Dermis microvascular lymphatic vessel endothelial cell (primary cell): ENCODE measurements around the gene NLK. TPM values are rescaled to one million over a fixed set of nuclear protein-coding genes. Genes with fewer than 3 reads are reported as not detected.
A peak's percentile ranks its signal among the peaks of the same experiment; 100 is the strongest.
"Not testable (repeated sequence)": the region's sequence is repeated elsewhere in the genome, so short reads cannot be mapped to it uniquely, and the experiment has no call there.

Source experiments
- DNase-seq, 2 donors: peaks; one replicate each; pipeline versions ENCODE4 v3.0.0 to v3.0.0-alpha.2; 2010; ENCODE audit warnings: low read depth in 2 of 2
- total RNA-seq: library from RNA; depleted of rRNA; stranded (reverse); fragments of >200 nt; gene quantifications from 2 replicates; pipeline ENCODE4 v1.2.1, GENCODE V29; 2014

The NLK gene
- 28.9 and 35.1 TPM in 2 replicates for total RNA-seq

DNA sequence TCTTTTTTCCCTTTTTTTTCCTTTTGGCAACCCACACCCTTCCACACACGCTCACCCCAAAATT lies at the start of gene NLK:
TSS of gene NLK (plus strand) at position 21 of the 64 bp plus-strand sequence. CDS start 197 bp downstream, outside the sequence.
- no peak for DNase-seq

DNA sequence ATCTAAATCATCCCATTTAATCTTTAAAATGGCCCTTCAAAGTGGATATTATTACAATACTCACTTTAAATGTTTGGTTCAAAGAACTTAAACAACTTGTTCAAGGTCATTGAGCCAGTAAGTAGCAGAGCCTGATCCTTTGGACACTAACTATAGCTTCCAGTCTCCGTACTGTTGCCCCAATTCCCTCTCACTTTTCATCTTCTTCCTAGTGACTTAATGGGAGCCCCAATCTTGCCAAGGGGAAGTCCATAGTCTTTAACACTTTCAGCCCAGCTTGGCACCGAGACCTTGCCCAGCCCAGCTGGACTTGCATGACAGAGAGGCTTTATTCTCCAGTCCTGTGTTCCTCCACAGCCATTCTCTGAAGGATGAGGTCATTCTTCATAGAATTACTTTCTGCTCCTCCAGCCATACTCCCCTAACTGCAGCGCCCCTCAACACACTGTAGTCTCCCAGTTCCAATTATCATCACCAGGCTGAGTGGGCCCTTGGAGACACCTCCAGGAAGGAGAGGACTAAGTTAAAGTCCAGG lies 49.2 kb upstream of the NLK start:
- DNase-seq: no peak

DNA sequence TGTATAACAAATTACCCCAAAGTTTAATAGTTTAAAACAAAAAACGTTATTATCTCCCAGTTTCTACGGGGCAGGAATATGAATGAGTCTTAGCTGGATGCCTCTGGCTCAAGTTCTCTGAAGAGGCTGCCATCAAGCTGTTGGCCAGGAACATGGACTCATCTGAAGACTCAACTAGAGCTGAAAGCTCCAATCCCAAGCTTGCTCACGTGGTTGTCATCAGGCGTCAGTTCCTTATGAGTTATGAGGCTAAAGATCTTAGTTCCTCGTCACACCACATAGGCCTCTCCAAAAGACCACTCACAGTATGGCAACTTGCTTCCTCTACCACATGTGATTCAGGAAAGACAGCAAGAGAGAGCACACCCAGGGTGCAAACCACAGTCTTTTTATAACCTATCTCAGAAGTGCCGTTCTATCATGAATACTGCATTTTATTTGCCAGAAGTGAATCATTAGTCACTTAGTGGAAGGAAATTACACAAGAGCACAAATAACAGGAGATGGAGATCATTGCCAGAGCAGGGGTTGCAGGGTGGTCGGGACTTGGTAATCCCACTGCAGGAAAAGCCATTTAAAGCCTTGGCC lies 48.7 kb upstream of the NLK start:
- no peak for DNase-seq

DNA sequence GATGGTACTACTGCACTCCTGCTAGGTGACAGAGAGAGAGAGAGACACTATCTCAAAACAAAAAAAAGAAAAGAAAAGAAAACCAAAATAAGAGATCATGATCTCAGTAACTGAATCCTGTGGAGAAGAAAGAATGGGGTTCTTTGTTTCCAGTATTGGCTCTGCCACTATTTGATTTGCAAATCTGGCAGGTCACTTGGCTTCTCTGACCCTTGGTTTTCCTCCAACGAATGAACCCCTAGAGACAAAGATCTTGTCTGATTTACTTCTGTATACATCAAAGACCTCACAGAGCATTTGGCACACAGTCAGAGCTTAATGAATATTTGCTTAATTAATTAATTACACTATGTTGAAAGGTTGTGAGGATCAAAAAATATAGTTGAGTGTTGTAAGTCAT lies 47.9 kb upstream of the NLK start:
- DNase-seq: no peak

DNA sequence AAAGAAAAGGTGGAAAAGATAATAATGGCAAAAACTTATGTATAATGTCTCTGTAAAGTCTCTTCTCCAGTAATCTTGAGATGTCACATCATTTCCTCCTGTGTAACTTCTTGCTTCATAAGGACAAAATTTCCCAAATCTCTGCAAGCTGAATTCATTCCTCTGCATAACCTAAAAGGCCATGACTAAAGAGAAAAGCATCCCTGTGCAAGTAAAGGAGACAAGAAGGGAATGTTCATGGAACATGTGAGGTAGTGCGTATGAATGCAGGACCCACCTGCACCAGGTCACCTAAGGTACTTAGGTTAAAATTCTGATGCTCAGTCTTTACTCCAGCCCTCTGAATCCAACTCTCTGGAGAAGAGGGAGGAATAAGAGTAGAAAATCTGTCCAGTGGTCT lies 46.9 kb upstream of the NLK start:
- no peak for DNase-seq

DNA sequence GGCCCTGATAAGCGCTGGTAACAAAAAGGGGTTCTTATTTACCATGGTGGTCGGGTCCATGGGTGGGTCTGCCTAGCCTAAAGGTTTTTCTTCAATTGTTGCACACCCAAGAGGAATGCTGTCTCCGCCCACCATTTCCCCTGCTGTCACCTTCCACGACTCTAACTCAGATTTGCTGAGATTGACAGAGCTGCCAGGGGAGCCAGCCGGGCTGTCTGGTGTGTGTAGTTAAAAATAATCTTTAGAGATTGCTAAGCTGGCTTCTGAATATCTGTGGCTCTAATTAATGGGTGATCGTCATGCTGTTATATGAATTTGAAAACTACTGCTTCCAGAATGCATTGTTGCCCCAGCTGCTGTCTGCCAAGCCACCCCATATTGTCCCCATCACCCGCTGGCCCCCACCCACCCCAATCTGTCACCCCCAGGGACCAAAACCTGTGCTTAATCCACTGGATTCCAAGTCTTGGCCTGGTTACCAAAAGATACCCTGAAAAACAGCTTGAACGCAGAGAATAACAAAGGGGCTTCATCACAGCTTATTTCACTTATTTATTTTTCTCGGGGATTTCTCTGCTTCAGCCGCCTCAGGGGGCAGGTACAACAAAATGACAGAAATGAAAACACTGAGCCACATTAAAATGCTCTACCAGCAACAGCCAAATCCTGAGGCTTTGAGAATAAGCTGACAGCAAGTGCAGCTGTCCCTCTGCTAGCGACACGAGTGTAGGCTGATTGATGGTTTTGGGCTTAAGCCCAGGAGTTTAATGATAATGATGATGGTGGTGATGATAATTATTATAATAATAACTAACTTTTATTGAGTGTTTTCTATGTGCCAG lies 46.1 kb upstream of the NLK start:
- no peak for DNase-seq

DNA sequence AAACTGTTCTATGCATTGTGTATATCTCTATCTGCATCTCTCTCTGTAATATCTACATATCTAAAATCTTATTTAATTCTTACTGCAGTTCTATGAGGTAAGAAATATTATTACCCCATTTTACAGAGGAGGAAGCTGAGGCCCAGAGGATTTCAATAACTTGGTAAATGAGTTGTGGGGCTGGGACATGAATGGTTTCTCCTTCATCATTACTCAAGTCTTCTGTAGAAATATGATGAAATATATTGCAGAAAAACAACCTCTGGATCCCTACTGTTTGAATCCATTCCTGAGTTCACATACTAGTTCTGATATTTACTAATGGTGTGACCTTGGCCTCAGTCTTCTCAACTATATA lies 45.5 kb upstream of the NLK start:
- DNase-seq: no peak

DNA sequence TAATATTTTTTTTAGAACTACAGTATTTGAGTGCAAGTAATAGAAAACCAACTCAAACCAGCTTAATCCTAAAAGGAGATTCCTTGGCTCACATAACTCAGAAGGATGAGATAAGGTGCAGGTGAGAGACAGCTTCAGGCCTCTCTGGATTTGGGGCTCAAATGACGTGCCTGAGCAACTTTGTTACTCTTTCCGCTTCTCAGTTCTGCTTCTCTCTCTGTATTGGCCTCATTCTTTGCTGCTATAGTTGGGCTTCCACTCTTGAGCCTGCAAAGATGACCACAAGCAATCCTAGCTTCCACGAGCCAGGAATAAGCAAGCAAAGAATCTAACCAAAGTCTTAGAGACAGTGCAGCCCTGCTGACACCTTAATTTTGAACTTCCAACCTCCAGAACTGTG lies 45.0 kb upstream of the NLK start:
- DNase-seq: no peak

DNA sequence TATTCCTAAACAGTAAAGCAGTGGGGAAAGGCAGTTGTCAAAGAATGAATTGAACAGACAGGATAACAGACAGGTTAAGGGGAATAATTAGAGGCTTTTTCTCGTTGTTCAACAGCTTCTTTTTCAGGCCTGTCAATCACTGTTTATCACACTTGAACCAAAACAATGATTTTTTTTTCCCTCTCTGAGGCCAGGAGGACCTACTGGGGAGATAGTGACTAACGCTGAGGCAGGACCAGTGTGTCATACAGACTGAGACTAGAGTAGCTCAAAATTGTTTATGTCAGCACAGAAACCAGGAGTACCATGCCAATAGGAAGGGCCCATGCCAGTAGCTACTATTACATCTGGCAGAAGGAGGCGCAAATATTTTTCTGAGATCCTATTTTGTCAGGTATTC lies 41.3 kb upstream of the NLK start:
- no peak for DNase-seq

DNA sequence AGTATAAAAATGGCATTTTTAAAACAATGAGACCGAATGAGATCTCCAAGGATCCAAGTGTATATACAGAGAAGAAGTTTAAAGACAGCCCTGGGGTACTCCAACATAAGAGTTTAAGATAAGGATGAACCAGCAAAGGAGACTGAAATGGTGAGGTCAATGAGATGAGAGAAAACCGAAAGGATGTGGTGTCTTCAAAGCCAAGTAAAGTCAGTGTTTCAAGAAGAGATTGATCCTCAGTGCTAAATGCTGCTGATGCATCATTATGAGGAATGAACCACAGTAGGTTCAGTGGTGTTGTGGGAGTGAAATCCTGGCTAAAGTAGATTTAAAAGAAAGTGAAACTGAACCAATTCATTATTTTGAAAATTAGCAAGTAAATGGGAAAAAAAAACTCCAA lies 38.1 kb upstream of the NLK start:
- no peak for DNase-seq

DNA sequence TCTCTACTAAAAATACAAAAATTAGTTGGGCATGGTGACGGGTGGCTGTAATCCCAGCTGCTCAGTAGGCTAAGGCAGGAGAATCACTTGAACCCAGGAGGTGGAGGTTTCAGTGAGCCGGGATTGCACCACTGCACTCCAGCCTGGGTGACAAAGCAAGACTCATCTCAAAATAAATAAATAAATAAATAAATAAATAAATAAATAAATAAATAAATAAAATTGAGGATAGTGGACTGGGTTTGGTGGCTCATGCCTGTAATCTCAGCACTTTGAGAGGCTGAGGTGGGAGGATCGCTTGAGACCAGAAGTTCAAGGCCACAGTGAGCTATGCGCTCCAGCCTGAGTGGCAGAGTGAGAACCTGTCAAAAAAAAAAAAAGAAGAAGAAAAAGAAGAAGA lies 34.6 kb upstream of the NLK start:
- DNase-seq: not testable (repeated sequence)

DNA sequence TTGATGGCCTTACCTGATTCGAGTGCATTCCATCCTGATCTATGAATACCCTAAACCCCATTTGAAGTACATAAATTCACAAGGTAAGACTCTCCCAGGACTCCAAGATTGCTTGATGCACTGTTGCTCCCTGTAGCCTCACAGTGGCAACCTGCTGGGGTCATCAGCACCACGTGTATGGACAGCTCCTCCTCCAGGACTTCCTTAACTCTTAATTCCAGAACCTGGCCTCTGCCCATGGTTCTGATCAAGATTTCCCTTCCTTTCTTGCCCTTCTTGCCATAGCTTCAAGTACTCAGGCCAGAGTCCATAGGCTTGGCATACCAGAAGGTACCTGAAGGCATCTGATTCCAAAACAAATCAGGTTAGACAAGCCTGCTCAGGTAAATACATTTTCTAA lies 34.0 kb upstream of the NLK start:
- DNase-seq: peak in 1 of 2 donors; percentile 69

DNA sequence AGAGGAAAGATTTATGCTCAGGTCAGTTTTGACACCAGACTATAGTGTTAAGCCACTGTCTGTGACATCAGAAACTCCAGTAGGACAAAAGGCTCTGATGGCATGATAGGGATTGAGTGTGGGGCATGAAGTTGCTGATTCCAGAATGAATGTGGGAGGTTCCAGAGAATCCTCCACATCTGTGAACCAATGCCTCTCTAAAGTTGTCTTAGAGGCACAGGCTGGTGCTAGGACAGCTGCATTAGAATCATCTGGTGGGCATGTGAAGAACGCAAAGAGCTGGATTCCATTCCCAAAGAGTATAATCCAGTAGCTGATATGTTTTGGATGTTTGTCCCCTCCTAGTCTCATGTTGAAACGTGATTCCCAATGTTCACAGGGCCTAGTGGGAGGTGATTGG lies 32.1 kb upstream of the NLK start:
- no peak for DNase-seq

DNA sequence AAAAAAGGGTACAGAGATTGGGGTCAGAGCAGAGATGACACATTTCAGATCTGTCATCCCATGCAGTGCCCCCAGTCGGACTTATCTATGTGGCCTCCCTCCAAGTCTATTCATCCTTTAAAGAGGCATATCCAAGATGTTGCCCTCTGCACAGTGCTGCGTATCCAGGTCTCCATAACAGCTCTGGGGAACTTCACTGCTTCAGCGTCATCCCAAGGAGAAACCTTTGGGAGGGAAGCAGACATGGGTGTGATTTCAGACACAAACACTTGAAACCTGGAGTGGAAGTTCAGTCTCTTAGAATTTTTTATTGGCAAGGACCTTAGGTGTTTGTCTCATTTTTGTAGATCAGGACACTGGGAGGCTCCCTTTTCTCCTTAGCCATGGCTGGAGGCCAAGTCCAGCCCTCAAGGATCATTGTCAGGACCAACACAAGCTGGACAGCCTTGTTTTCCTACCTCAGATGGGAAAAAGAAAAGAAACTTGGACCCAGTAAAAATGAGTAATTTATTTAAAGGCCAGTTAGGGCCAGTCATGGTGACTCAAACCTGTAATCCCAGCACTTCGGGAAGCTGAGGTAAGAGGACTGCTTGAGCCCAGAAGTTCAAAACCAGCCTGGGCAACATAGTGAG lies 23.9 kb upstream of the NLK start:
- DNase-seq: peak in 1 of 2 donors; percentile 23

DNA sequence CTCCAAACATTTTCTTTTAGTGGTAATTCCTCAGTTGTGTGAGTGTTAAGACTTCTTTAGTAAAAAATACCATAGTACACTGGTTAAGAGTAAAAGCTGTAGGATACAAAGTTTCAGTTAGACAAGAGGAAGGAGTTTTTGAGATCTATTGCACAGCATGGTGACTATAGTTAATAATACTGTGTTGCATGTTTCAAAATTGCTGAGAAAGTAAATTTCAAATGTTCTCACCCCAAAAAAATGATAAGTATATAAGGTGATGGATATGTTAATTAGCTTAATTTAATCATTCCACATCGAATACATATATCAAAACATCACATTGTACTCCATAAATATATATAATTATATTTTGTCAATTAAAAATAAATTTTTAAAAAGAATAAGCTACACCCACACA lies 22.0 kb upstream of the NLK start:
- DNase-seq: no peak

DNA sequence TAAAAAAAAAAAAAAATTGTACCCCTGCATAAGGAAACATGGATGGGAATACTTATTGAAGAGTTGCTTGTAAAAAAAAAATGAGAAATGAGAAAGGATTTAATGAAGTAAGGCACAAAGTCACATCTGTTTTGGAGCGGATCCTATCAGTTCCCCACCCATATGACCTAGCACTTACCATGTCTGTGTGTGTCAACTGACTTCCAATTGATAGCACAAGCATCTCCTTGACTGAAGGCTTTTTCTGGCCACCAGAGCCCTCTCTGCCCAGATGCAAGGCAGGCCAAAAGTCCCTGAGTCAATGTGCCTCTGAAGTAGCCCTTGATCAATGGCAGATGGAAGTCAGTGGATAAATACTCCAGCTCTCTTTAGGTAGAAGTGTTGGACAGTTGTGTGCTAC lies 13.4 kb upstream of the NLK start:
- no peak for DNase-seq

DNA sequence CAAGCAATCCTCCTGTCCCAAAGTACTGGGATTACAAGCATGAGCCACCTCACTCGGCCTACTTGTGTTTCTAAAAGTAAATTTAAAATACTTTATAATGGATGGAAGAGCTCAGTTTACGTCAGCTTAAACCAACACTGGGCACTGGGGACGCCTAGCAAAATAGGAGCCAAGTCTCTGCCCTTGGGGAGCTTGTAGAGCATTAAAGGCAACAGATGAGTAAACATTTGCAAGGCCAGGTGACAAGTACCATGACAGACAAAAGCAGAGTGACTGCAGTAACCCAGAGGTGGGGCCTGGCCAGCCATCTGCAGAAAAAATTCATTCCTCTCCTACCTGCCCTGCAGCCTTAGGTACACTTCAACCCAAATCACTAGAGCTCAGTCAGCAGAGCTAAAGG lies 12.1 kb upstream of the NLK start:
- DNase-seq: no peak

DNA sequence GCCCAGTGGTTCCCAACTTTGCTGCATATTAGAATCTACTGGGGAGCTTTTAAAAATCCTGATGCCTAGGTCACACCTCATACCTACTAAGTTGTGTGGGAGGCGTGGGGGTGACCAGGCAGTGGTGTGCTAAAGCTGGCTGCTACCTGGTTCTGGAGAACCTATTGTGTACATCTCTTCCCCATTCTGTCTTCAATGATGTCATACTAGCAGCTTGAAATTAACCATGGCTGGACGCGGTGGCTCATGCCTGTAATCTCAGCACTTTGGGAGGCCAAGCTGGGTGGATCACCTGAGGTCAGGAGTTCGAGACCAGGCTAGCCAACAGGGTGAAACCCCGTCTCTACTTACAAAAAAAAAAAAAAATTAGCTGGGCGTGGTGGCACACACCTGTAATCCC lies 11.3 kb upstream of the NLK start:
- no peak for DNase-seq

DNA sequence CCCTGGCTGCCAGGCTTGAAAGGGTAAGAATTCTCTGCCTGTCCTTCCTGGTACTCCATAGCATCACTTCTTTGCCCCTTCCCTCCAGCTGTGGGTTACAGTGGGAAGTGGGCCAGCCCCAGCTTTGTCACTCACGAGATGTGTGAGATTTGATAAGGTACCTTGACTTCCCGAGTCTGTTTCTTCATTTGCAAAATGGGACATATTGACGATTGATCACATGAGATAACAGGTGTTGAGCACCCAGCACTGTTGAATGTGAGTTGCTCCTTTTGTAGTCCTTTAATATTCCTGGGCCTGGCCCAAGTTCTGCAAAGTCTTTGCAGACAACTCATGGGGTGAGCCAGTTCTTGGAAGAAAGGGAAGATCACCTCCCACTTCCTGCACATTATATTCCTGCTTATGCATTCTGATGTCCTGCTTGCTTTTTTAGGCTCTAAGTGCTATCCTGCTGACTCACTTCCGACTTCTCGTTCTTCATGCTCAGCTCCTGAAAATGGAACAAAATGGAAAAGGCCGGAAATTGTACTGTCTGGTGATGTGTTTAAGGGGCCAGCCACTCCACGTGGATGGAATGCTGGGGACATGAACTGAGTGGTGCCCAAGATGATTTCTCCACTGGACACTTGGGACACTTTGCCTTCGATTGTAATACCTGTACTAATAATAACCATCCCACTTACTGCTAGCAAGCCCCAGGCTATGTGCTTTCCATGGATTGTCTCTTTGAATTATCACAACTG lies 8.3 kb upstream of the NLK start:
- peak; percentile 49 to 86 for DNase-seq

DNA sequence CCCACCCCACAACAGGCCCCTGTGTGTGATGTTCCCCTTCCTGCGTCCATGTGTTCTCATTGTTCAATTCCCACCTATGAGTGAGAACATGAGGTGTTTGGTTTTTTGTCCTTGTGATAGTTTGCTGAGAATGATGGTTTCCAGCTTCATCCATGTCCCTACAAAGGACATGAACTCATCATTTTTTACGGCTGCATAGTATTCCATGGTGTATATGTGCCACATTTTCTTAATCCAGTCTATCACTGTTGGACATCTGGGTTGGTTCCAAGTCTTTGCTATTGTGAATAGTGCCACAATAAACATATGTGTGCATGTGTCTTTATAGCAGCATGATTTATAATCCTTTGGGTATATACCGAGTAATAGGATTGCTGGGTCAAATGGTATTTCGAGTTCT lies 7.0 kb upstream of the NLK start:
- DNase-seq: not testable (repeated sequence)

DNA sequence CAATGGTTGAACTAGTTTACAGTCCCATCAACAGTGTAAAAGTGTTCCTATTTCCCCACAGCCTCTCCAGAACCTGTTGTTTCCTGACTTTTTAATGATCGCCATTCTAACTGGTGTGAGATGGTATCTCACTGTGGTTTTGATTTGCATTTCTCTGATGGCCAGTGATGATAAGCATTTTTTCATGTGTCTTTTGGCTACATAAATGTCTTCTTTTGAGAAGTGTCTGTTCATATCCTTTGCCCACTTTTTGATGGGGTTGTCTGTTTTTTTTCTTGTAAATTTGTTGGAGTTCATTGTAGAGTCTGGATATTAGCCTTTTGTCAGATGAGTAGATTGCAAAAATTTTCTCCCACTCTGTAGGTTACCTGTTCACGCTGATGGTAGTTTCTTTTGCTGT lies 6.6 kb upstream of the NLK start:
- not testable (repeated sequence) for DNase-seq

DNA sequence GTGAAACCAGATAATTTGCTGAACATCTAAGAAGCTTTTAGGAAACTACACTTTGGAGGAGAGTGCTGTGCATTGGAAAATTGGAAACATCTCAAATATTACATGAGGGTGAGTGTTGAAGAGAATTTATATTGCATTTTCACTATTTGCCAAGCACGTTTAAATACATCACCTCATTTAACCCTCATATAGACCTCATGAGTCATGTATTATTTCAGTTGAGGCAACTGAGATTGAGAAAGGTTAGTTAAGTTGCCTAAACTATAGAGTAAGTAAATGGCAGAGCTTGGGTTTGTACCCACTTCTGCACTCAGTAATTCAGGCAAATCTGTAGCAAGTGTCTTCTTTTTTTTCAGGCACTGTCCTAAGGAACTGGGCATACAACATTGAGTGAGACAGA lies 3.7 kb upstream of the NLK start:
- DNase-seq: no peak

DNA sequence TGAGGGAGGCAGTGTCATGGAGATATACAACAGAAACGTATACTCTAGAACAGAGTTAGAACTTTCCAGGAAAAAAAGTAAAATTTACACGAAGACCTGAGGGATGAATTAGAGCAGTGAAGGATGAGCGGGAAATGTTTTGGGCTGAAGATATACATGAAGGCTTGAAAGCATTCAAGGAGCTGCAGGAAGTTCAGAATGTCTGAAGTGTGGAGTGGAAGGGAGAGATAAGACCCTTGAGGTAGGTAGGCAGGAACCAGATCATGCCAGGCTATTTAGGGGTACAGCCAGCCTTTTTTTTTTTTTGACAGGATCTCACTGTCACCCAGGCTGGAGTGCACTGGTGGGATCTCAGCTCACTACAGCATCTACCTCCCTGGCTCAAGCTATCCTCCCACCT lies 3.2 kb upstream of the NLK start:
- no peak for DNase-seq
